HG03045 (cell line): ENCODE data around the gene CORO2B.

Source experiments
- ATAC-seq: cut with Tn5 transposase; IDR thresholded peaks from one replicate; pipeline ENCODE4 v1.9.1; 2021; ENCODE audit warnings: mild to moderate bottlenecking, moderate library complexity; ENCODE audit not compliant: unreplicated experiment

The CORO2B gene

GRCh38 chr15:68578980-68579935, at the start of gene CORO2B:
TSS of gene CORO2B (plus strand) at chr15:68578993. CDS start at chr15:68579263, 270 bp downstream.
- no peak for ATAC-seq

GRCh38 chr15:68531387-68532179, 47.2 kb upstream of the CORO2B start:
- ATAC-seq = no peak

- no peak for ATAC-seq
These were observed 42.3 kb upstream of the CORO2B start for GRCh38 chr15:68536331-68537095.

- no peak for ATAC-seq
These were observed 41.7 kb upstream of the CORO2B start for GRCh38 chr15:68537097-68537496.

- no peak for ATAC-seq
These were observed 41.3 kb upstream of the CORO2B start for GRCh38 chr15:68537506-68537905.

GRCh38 chr15:68538311-68538710, 40.5 kb upstream of the CORO2B start:
- no peak for ATAC-seq

- ATAC-seq = no peak
These were observed 37.0 kb upstream of the CORO2B start for GRCh38 chr15:68541743-68542142.

GRCh38 chr15:68542348-68542747, 36.4 kb upstream of the CORO2B start:
- ATAC-seq = no peak

- no peak for ATAC-seq
These were observed 36.0 kb upstream of the CORO2B start for GRCh38 chr15:68542771-68543164.

- no peak for ATAC-seq
These were observed 35.4 kb upstream of the CORO2B start for GRCh38 chr15:68543165-68544008.

GRCh38 chr15:68546318-68546717, 32.5 kb upstream of the CORO2B start:
- no peak for ATAC-seq

GRCh38 chr15:68548364-68548763, 30.4 kb upstream of the CORO2B start:
- ATAC-seq = no peak

GRCh38 chr15:68550004-68550403, 28.8 kb upstream of the CORO2B start:
- no peak for ATAC-seq

- no peak for ATAC-seq
These were observed 28.1 kb upstream of the CORO2B start for GRCh38 chr15:68550498-68551295.

GRCh38 chr15:68551296-68551635, 27.5 kb upstream of the CORO2B start:
- no peak for ATAC-seq

GRCh38 chr15:68552344-68552743, 26.4 kb upstream of the CORO2B start:
- no peak for ATAC-seq

GRCh38 chr15:68552773-68553172, 26.0 kb upstream of the CORO2B start:
- no peak for ATAC-seq

GRCh38 chr15:68553314-68553993, 25.3 kb upstream of the CORO2B start:
- no peak for ATAC-seq
